Large intestine (tissue), 3 donors: Measurements from ENCODE around the gene SP8. TPM values are rescaled to one million over a fixed set of nuclear protein-coding genes. Genes with fewer than 3 reads are reported as not detected.

ENCODE experiments used
- DNase-seq, 2 donors: peaks; one replicate each; pipeline versions ENCODE4 v3.0.0 to v3.0.0-alpha.2; 2013
- H3K27ac ChIP-seq: one replicate; pipeline ENCODE4 v1.5.1; 2013; ENCODE audit warnings: low read length
- H3K27me3 ChIP-seq: 2 replicates; pipeline ENCODE4 v1.6.1; 2013; ENCODE audit warnings: low read length; ENCODE audit not compliant: control insufficient read depth, insufficient read depth
- H3K36me3 ChIP-seq: 2 replicates; pipeline ENCODE4 v1.6.1; 2013; ENCODE audit warnings: low read length; ENCODE audit not compliant: control insufficient read depth, insufficient read depth
- H3K4me1 ChIP-seq: one replicate; pipeline ENCODE4 v1.6.1; 2013; ENCODE audit warnings: low read length; ENCODE audit not compliant: control insufficient read depth, insufficient read depth
- H3K4me3 ChIP-seq: one replicate; pipeline ENCODE4 v1.5.1; 2013; ENCODE audit warnings: low read length
- H3K9me3 ChIP-seq: one replicate; pipeline ENCODE4 v1.6.1; 2013; ENCODE audit warnings: mild to moderate bottlenecking, low read depth, low read length, moderate library complexity; ENCODE audit not compliant: control insufficient read depth
- WGBS: methylation state at CpG from one replicate; pipeline ENCODE4 v1.1.5; 2013; ENCODE audit warnings: low lambda C conversion rate; ENCODE audit not compliant: insufficient coverage; 5-methylcytosine and 5-hydroxymethylcytosine counted together
- polyA plus RNA-seq: library from polyadenylated mRNA; unstranded; fragments of 120-200 nt; gene quantifications from one replicate; pipeline ENCODE4 v1.2.1, GENCODE V29; 2013

SP8 gene
- polyA plus RNA-seq, 1 donor = not detected

- Histone ChIP-seq H3K36me3 (no peaks in the 10 kb centered on the region), H3K4me1 (no peaks in the 10 kb centered on the region), H3K27me3 (no peaks in the 10 kb centered on the region), H3K4me3 (no peak overlapping the region), H3K9me3 (no peaks in the 10 kb centered on the region), H3K27ac (no peak overlapping the region)
- no peak for DNase-seq
- WGBS = no CpG with 5 or more reads among the region's 1 CpG
These were observed 32.7 kb downstream of the SP8 start for GRCh38 chr7:20754001-20754400.

GRCh38 chr7:20749906-20750305 is 36.8 kb downstream of the SP8 start:
- 91% methylated on average over 1 of the region's 1 CpG for WGBS

GRCh38 chr7:20748853-20749252 is 37.8 kb downstream of the SP8 start:
- Histone ChIP-seq H3K27me3 (no peaks in the 10 kb centered on the region), H3K4me3 (no peak overlapping the region), H3K9me3 (no peaks in the 10 kb centered on the region), H3K4me1 (no peaks in the 10 kb centered on the region), H3K36me3 (no peaks in the 10 kb centered on the region), H3K27ac (no peak overlapping the region)
- 100% methylated on average over 1 of the region's 1 CpG for WGBS
- DNase-seq = no peak

More at GRCh38 chr7:20749906-20750305, 36.8 kb downstream of the SP8 start:
- Histone ChIP-seq H3K4me3 (no peak overlapping the region), H3K27me3 (no peaks in the 10 kb centered on the region), H3K9me3 (no peaks in the 10 kb centered on the region), H3K27ac (no peak overlapping the region), H3K4me1 (no peaks in the 10 kb centered on the region), H3K36me3 (no peaks in the 10 kb centered on the region)
- no peak for DNase-seq

GRCh38 chr7:20747001-20747400 is 39.7 kb downstream of the SP8 start:
- H3K4me3 ChIP-seq = no peak overlapping the region
- H3K27ac ChIP-seq = no peak overlapping the region
- WGBS = no CpG with 5 or more reads among the region's 3 CpGs
- DNase-seq = no peak
- H3K27me3 ChIP-seq = no peaks in the 10 kb centered on the region
- H3K9me3 ChIP-seq = no peaks in the 10 kb centered on the region
- no peaks in the 10 kb centered on the region for H3K4me1 ChIP-seq
- H3K36me3 ChIP-seq = no peaks in the 10 kb centered on the region

GRCh38 chr7:20745702-20746101 is 41.0 kb downstream of the SP8 start:
- Histone ChIP-seq H3K27me3 (no peaks in the 10 kb centered on the region), H3K27ac (no peak overlapping the region), H3K9me3 (no peaks in the 10 kb centered on the region), H3K4me1 (no peaks in the 10 kb centered on the region), H3K36me3 (no peaks in the 10 kb centered on the region), H3K4me3 (no peak overlapping the region)
- WGBS = no CpG with 5 or more reads among the region's 7 CpGs
- no peak for DNase-seq

GRCh38 chr7:20744954-20745446 is 41.7 kb downstream of the SP8 start:
- peak in 1 of 2 donors; percentile 2 for DNase-seq
- H3K27ac ChIP-seq = no peak overlapping the region
- H3K27me3 ChIP-seq = no peaks in the 10 kb centered on the region
- no peak overlapping the region for H3K4me3 ChIP-seq
- WGBS = 58% methylated on average over 4 of the region's 7 CpGs
- no peaks in the 10 kb centered on the region for H3K36me3 ChIP-seq
- no peaks in the 10 kb centered on the region for H3K4me1 ChIP-seq
- no peaks in the 10 kb centered on the region for H3K9me3 ChIP-seq

GRCh38 chr7:20742913-20743312 is 43.8 kb downstream of the SP8 start:
- H3K4me3 ChIP-seq = no peak overlapping the region
- no peak for DNase-seq
- WGBS = 92% methylated on average over 2 of the region's 5 CpGs
- H3K9me3 ChIP-seq = no peaks in the 10 kb centered on the region
- no peak overlapping the region for H3K27ac ChIP-seq
- H3K4me1 ChIP-seq = peaks cover 5% of the 10 kb centered on the region
- H3K36me3 ChIP-seq = no peaks in the 10 kb centered on the region
- H3K27me3 ChIP-seq = no peaks in the 10 kb centered on the region

- Histone ChIP-seq H3K36me3 (no peaks in the 10 kb centered on the region), H3K27ac (no peak overlapping the region), H3K27me3 (no peaks in the 10 kb centered on the region), H3K9me3 (no peaks in the 10 kb centered on the region), H3K4me1 (peaks cover 7% of the 10 kb centered on the region), H3K4me3 (no peak overlapping the region)
- no peak for DNase-seq
- no CpG with 5 or more reads among the region's 2 CpGs for WGBS
These were observed 44.9 kb downstream of the SP8 start for GRCh38 chr7:20741801-20742200.

GRCh38 chr7:20738518-20739481 is 47.9 kb downstream of the SP8 start:
- DNase-seq = peak; percentile 43 to 66
- no peaks in the 10 kb centered on the region for H3K9me3 ChIP-seq
- peaks cover 7% of the 10 kb centered on the region for H3K4me1 ChIP-seq
- H3K36me3 ChIP-seq = no peaks in the 10 kb centered on the region
- no peak overlapping the region for H3K27ac ChIP-seq
- no peaks in the 10 kb centered on the region for H3K27me3 ChIP-seq
- H3K4me3 ChIP-seq = no peak overlapping the region
- WGBS = 60% methylated on average over 1 of the region's 11 CpGs

GRCh38 chr7:20737840-20738448 is 48.7 kb downstream of the SP8 start:
- 43% methylated on average over 1 of the region's 5 CpGs for WGBS
- H3K9me3 ChIP-seq = no peaks in the 10 kb centered on the region
- DNase-seq = no peak

More at GRCh38 chr7:20737840-20738448, 48.7 kb downstream of the SP8 start:
- H3K4me1 ChIP-seq = peaks cover 7% of the 10 kb centered on the region
- H3K27ac ChIP-seq = no peak overlapping the region
- no peaks in the 10 kb centered on the region for H3K27me3 ChIP-seq
- H3K4me3 ChIP-seq = no peak overlapping the region
- no peaks in the 10 kb centered on the region for H3K36me3 ChIP-seq
